Pulmonary artery endothelial cell (primary cell): Measurements from ENCODE around the gene POU2AF1. TPM values are rescaled to one million over a fixed set of nuclear protein-coding genes. Genes with fewer than 3 reads are reported as not detected.
"Not testable (repeated sequence)": the region's sequence is repeated elsewhere in the genome, so short reads cannot be mapped to it uniquely, and the experiment has no call there.

Experiments used
- DNase-seq: peaks from one replicate; pipeline ENCODE4 v3.0.0-alpha.2; 2011; ENCODE audit warnings: low read depth, low spot score
- total RNA-seq: library from RNA; depleted of rRNA; stranded (reverse); fragments of >200 nt; gene quantifications from 2 replicates; pipeline ENCODE4 v1.2.3, GENCODE V29; 2014

The POU2AF1 gene
- total RNA-seq, 1 donor from 2014 or later: not detected

DNA sequence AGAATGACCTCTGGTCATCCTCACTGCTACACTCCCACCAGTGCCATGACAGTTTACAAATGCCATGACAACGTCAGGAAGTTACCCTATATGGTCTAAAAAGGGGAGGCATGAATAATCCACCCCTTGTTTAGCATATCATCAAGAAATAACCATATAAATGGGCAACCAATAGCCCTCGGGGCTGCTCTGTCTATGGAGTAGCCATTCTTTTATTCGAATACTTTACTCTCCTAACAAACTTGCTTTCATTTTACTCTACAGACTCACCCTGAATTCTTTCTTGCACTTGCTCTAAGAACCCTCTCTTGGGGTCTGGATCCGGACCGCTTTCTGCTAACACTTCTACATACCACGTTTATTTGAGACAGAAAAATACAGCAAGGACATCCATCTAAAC, 58.9 kb downstream of the POU2AF1 start:
- not testable (repeated sequence) for DNase-seq

DNA sequence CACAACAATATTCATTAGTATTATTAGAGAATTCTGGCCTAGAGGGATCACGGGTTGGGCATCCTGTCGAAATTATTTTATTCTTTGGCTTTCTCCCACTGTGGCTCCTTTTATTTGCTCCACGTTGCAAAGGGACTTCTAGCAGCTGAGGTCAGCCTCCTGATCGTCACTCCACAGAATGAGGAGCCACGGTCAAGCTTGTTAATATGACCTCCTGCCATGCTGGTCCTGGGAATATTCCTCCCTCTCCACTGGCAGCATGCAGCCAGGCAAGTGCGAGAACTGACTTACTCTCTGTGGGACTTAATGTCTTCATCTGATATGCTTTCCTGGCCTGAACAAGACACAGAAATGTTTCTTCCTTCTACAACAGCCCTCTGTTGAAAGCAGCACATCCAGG, 59.8 kb downstream of the POU2AF1 start:
- DNase-seq: no peak

DNA sequence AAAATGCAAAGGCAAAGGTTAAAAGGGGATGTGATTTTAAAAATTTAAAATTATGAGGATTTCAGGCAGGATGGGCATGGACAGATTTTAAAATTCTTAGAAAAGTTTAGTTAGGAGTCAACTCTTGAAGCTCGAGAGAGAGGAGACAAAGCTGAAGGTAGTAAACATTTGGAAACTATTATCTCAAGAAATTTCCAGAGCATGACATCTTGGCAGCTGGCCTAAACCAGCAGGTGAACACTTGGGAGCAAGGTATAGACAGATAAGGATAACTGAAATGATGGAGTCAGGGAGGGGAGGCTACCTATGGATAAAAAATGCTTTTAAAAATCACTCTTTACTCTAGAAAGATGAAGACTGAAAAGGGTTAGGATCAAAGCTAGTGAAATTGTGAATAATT, 67.0 kb downstream of the POU2AF1 start:
- DNase-seq: no peak

DNA sequence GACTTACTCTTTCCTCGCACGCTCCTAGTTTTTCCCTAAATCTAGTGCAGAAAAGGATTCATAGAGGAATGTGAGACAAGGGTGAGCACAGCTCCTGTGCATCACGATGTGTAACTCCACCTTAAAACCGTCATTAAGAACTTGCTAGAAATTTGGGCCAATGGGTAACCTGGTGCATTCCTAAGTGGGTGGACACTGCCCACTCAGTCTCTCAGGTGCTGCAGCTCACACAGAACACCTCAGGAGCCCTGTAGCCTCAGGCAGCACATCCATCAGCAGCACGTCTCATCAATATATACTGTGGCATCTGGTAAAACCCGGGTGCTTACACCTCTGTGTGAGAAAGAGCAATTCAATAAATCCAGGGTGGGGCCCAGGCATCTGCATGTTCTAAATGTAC, 68.4 kb downstream of the POU2AF1 start:
- no peak for DNase-seq

DNA sequence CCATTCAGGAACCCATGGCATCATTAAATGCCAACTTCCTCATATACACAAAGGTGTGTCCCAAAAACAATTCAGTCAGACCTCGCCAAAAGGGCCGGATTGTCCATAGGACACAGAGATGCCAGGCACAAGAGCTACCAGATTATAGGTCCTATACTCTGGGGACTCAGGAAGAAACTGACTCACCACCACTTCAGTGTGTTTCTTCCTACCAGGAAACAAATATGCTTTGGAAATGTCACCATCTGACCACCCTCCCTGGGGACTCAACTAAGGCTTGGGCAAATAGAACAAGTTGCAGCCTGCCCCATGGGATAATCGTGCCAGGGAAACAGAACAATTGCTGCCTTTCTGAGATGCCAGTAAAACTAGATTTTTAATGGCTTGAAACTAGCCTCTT, 69.0 kb downstream of the POU2AF1 start:
- no peak for DNase-seq

DNA sequence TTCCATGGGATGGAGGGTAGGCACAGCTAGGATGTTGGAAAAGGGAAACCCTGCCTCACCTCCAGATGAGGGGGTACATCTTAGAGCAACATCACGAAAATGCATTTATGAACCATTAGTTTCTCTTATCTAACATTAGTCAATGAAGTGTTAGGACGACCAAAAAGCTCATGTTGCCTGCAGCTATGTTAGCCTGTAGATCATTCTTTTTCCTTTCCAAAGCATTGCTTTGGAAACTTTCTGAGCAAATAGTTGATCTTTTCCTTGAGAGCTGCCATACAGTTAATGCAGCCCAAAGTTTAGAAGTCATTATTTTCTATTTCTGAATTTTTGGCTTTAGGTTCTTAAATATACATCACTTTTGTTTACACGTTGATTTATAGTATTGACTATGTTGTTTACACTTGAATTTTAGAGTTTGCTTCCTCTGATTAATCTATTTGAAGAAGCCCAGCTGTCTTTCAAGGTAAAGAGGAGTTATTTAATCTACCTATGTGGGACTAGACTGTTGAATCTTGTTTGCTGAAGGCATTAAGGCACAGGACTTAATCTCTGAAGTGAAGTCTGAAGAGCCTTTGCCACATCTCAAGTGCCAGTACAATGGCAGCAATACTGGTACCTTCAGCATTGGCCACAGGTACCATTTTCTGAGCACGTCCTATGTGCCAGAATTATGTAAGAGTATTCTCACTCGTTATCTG, 69.7 kb downstream of the POU2AF1 start:
- no peak for DNase-seq

DNA sequence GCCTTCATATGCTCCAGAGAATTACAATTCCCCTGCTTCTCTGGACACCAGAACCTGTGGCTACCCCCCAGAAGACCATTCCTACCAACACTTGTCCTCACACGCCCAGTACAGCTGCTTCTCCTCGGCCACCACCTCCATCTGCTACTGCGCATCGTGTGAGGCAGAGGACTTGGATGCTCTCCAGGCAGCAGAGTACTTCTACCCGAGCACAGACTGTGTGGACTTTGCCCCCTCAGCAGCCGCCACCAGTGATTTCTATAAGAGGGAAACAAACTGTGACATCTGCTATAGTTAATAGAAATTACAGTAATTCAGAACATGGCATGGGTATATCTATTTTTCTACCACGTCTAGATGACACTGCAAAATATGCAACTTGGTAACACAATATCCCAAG, 70.9 kb downstream of the POU2AF1 start:
- no peak for DNase-seq

DNA sequence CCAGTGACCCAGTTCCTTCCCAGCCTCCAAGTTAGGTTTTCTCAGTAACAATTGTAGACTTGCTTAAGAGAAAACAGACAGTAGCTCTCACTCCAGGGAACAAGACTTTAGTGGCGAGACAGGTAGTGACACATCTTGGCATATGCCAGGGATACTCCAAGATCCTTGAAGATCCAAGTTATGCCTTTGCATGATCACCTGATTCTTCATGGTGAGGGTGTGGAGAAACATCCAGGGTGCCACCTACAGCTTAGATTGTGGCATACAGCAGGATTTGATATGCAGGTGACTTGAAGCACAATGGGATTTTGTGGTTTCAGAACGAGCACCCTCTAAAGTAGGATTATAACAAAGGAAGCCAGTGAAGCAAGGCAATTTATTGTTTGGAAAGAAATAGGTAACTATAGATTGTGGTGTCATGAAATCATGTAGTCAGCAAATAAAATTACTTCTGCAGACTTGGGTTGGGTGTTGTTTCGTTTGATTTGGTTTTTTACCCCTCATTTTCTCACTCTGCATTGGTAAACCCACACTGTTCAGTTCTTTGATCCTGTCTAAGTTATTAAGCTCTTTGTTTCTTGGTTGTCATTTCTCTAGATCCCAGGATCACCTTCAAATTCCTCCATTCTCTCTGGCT, 71.5 kb downstream of the POU2AF1 start:
- no peak for DNase-seq

DNA sequence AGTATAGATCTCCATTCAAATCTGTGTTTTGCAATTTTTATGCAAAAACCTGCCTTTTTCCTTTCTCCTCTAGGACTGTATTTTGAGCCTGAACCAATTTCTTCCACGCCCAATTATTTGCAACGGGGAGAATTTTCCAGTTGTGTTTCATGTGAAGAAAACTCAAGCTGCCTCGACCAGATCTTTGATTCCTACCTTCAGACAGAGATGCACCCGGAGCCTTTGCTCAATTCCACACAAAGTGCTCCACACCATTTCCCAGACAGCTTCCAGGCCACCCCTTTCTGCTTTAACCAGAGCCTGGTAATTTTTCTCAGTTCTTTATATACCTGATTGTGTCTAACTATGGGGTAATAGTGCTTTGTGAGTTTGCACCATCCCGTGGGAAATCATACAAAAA, 72.8 kb downstream of the POU2AF1 start:
- DNase-seq: no peak

DNA sequence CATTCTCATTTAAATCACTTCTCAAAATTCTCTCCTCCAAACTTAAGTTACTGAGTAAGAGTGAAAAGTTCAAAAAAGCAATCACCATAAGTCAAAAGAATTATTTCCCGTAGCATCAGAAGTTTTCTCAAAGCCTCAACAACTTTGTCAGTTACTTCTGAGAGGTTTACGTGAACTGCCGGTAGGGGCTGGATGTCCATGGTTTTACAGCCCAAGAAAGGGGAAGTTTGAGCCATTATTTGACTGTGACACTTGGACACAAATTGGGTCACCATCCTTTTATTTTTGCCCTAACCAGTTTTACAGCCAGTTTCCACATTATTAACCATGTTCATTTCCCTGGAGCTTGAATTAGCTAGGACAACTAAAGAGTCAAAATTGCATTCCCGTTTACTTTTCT, 73.2 kb downstream of the POU2AF1 start:
- no peak for DNase-seq

DNA sequence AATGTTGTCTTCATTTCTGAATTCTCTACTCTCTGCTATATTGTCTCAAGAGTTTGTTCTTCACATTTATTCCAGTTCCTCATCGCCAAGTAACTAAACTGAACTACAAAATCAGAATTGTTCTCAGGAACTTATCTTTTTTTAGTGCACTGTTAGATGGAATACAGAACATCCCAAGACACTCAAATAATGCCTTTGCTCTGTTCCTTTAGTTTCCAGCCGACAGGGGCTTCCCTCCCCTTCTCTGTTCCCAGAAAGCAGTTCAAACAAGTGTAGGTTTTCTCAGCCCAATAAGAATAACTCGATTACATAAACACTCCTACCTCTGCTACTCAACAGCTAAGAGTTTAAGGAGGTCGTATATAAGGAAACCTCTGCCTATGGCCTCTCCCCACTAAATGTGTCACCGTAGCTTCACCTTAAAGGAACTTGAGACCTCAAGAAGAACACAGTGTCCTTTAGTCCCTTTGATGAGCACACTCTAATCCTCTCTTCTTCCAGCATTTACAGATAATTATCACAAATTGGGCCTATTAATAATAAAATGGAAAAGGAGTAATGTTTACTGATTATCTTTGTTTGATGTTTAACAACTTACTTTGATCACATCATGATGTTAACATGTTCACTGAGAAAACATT, 73.8 kb downstream of the POU2AF1 start:
- no peak for DNase-seq

DNA sequence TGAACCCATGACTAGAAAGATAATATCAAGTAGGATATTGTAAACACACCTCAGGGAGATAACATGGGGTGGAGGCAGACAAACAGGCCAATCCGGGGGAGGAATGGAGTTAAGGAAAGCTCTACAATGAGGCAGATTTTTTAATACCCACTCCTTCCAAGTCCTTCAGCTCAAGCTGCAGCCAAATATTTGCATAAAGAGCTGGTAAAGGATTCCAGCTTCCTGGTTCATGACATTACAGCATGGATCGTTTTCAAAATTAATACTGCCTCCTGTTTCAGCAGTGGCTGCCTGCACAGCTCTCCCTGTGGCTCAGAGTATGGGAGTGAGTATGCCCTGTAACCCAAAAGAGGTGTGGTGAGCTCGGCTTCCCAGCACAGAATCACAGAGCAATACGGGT, 75.6 kb downstream of the POU2AF1 start:
- DNase-seq: no peak

DNA sequence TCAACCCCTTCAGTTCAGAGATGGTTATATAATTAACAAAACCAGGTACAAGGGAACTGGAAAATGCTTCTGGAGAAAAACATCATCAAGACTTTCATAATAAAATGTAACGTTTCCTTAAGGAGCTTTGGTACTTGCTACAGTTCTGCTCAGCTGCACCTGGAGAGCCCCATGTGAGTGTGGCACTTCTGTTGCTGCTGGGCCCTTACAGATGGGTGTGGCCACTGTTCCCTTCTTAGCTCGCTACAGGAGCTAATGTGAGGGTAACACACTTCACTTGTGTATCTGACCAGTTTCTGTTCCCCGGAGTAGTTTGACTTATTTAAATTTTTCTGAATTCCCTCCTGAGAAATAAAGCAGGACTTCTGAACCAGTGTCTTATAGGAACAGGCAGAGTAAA, 76.8 kb downstream of the POU2AF1 start:
- DNase-seq: no peak

Other genes starting within 250 kb of the POU2AF1 start
- gene POU2AF2, start 133.6 kb downstream of the POU2AF1 start, total RNA-seq: not detected in 2 replicates
- gene POU2AF3, start 80.7 kb downstream of the POU2AF1 start, total RNA-seq: not detected in 2 replicates
- gene BTG4, start 133.1 kb upstream of the POU2AF1 start, total RNA-seq: not detected in 2 replicates
- not detected in 2 replicates for gene HOATZ, start 135.5 kb upstream of the POU2AF1 start, total RNA-seq
- gene LAYN, start 161.4 kb upstream of the POU2AF1 start, total RNA-seq: 2.7 and 3.0 TPM in 2 replicates
- 6.6 and 8.1 TPM in 2 replicates for gene SIK2, start 223.2 kb upstream of the POU2AF1 start, total RNA-seq